GM23338 (cell line): ENCODE data around the gene NARS2. TPM values are rescaled to one million over a fixed set of nuclear protein-coding genes. Genes with fewer than 3 reads are reported as not detected.

Experiments used
- ATAC-seq: fragments of 200-7000 bp; cut with Tn5 transposase; 3 replicates; pipeline ENCODE4 v1.9.1; 2020
- DNase-seq: peaks from one replicate; pipeline ENCODE4 v3.0.0-alpha.2; 2015; ENCODE audit warnings: low spot score
- H2AFZ ChIP-seq: fragments of 200-600 bp; sonication (generic); 2 replicates; pipeline ENCODE4 v1.8.0; 2016; ENCODE audit warnings: antibody characterized with exemption, mild to moderate bottlenecking, moderate library complexity
- H3F3A ChIP-seq: fragments of 200-600 bp; sonication (generic); replicated peaks from 2 replicates; pipeline ENCODE4 v1.8.0; 2017; ENCODE audit warnings: antibody characterized with exemption, mixed run types, low read depth
- H3K27ac ChIP-seq: fragments of 200-600 bp; sonication (generic); 2 replicates; pipeline ENCODE4 v1.6.1; 2016; ENCODE audit warnings: low read depth
- H3K27me3 ChIP-seq: fragments of 200-600 bp; sonication (generic); 2 replicates; pipeline ENCODE4 v1.8.0; 2016; ENCODE audit warnings: mild to moderate bottlenecking, mixed run types, moderate library complexity; ENCODE audit not compliant: insufficient read depth
- H3K36me3 ChIP-seq: fragments of 200-600 bp; sonication (generic); 2 replicates; pipeline ENCODE4 v1.8.0; 2016; ENCODE audit warnings: mild to moderate bottlenecking; ENCODE audit not compliant: insufficient read depth
- H3K4me1 ChIP-seq: fragments of 200-600 bp; sonication (generic); 2 replicates; pipeline ENCODE4 v1.8.0; 2016; ENCODE audit warnings: mild to moderate bottlenecking, moderate library complexity; ENCODE audit not compliant: insufficient read depth
- H3K4me2 ChIP-seq: fragments of 200-600 bp; sonication (generic); 2 replicates; pipeline ENCODE4 v1.7.1; 2017; ENCODE audit warnings: mixed run types
- H3K4me3 ChIP-seq: fragments of 200-600 bp; sonication (generic); 2 replicates; pipeline ENCODE4 v1.6.1; 2016; ENCODE audit warnings: mixed run types
- H3K79me2 ChIP-seq: fragments of 200-600 bp; sonication (generic); replicated peaks from 2 replicates; pipeline ENCODE4 v1.8.0; 2017; ENCODE audit warnings: mild to moderate bottlenecking; ENCODE audit not compliant: insufficient read depth
- H3K9me2 ChIP-seq: fragments of 200-600 bp; sonication (generic); 2 replicates; pipeline ENCODE4 v1.8.0; 2017; ENCODE audit not compliant: insufficient read depth
- H4K20me1 ChIP-seq: fragments of 200-600 bp; sonication (generic); replicated peaks from 2 replicates; pipeline ENCODE4 v1.8.0; 2017; ENCODE audit warnings: mild to moderate bottlenecking; ENCODE audit not compliant: insufficient read depth
- H3K27ac Mint-ChIP-seq: 2 replicates; pipeline ENCODE4 v1.8.0; 2020; ENCODE audit warnings: inconsistent platforms, mild to moderate bottlenecking, moderate library complexity, mixed read lengths
- H3K27me3 Mint-ChIP-seq: 3 replicates; pipeline ENCODE4 v1.8.0; 2022; ENCODE audit warnings: low read depth, mild to moderate bottlenecking, moderate library complexity, mixed read lengths, inconsistent platforms; ENCODE audit not compliant: insufficient read depth, poor library complexity
- H3K36me3 Mint-ChIP-seq: 3 replicates; pipeline ENCODE4 v1.8.0; 2021; ENCODE audit warnings: low read depth, mild to moderate bottlenecking, inconsistent platforms, moderate library complexity, mixed read lengths
- H3K4me1 Mint-ChIP-seq: 3 replicates; pipeline ENCODE4 v1.8.0; 2020; ENCODE audit warnings: mild to moderate bottlenecking, inconsistent platforms, mixed read lengths
- H3K4me3 Mint-ChIP-seq: 3 replicates; pipeline ENCODE4 v1.8.0; 2021; ENCODE audit warnings: moderate library complexity, mild to moderate bottlenecking, inconsistent platforms, mixed read lengths
- H3K9me3 Mint-ChIP-seq: 3 replicates; pipeline ENCODE4 v1.8.0; 2020; ENCODE audit warnings: moderate library complexity, mild to moderate bottlenecking, inconsistent platforms, mixed read lengths
- CREB1 ChIP-seq: fragments of 250-450 bp; sonication (Bioruptor Pico); IDR thresholded peaks from 2 replicates; pipeline ENCODE4 v1.5.0; 2020; ENCODE audit warnings: low read depth, mild to moderate bottlenecking, moderate library complexity
- EZH2 ChIP-seq: fragments of 200-600 bp; sonication (generic); IDR thresholded peaks from one replicate; pipeline ENCODE4 v1.8.0; 2017; ENCODE audit warnings: antibody characterized with exemption, mild to moderate bottlenecking, low read depth; ENCODE audit not compliant: unreplicated experiment
- EZH2phosphoT487 ChIP-seq: fragments of 200-600 bp; sonication (generic); IDR thresholded peaks from one replicate; pipeline ENCODE4 v1.8.1; 2018; ENCODE audit warnings: antibody characterized with exemption; ENCODE audit not compliant: unreplicated experiment
- JUNB ChIP-seq: IDR thresholded peaks from one replicate; pipeline ENCODE4 v1.6.1; 2016; ENCODE audit warnings: antibody characterized with exemption; ENCODE audit not compliant: unreplicated experiment
- NANOG ChIP-seq: IDR thresholded peaks from 2 replicates; pipeline ENCODE4 v1.6.1; 2016; ENCODE audit warnings: antibody characterized with exemption, borderline replicate concordance
- POLR2AphosphoS5 ChIP-seq: IDR thresholded peaks from 2 replicates; pipeline ENCODE4 v1.6.1; 2016; ENCODE audit warnings: antibody characterized with exemption, low read depth
- STAT1 ChIP-seq: IDR thresholded peaks from one replicate; pipeline ENCODE4 v1.6.1; 2016; ENCODE audit warnings: antibody characterized with exemption; ENCODE audit not compliant: unreplicated experiment
- ZNF114 ChIP-seq: fragments of 250-450 bp; sonication (Bioruptor Pico); IDR thresholded peaks from 2 replicates; pipeline ENCODE4 v1.5.0; 2020; ENCODE audit warnings: mild to moderate bottlenecking, moderate library complexity
- ZNF331 ChIP-seq: fragments of 250-450 bp; sonication (Bioruptor Pico); IDR thresholded peaks from 2 replicates; pipeline ENCODE4 v1.5.0; 2020; ENCODE audit warnings: low read depth, mild to moderate bottlenecking, moderate library complexity
- polyA plus RNA-seq: library from polyadenylated mRNA; unstranded; fragments of >200 nt; fragmentation: Nextera tagmentation; extraction: Ambion mirVana; gene quantifications from 2 replicates; pipeline ENCODE4 v1.2.1, GENCODE V29; 2016
- total RNA-seq: library from RNA; depleted of rRNA; stranded (reverse); fragments of >200 nt; shearing (Covaris generic); gene quantifications from 2 replicates; pipeline ENCODE4 v1.2.3, GENCODE V29; 2014
- TF ChIP-seq, protein P1 (sequence below): IDR thresholded peaks from one replicate; pipeline ENCODE4 v1.6.1; 2018; ENCODE audit warnings: antibody characterized with exemption; ENCODE audit not compliant: unreplicated experiment
- TF ChIP-seq, protein P2 (sequence below), 2 experiments: fragments of 200-600 bp in 1 of 2; sonication (generic) in 1 of 2; conservative IDR thresholded peaks; 2 replicates each; pipeline versions ENCODE4 v1.5.1 to v1.6.1; 2016 to 2017; ENCODE audit warnings: antibody characterized with exemption in 2 of 2, low read depth in 2 of 2, mild to moderate bottlenecking in 2 of 2, moderate library complexity in 1 of 2
- TF ChIP-seq, protein P3 (sequence below): IDR thresholded peaks from 2 replicates; pipeline ENCODE4 v1.6.1; 2016; ENCODE audit warnings: antibody characterized with exemption
- TF ChIP-seq, protein P4 (sequence below): fragments of 250-450 bp; sonication (Bioruptor Pico); IDR thresholded peaks from 2 replicates; pipeline ENCODE4 v1.5.0; 2020; ENCODE audit warnings: mild to moderate bottlenecking, moderate library complexity

Gene NARS2
- total and polyA plus RNA-seq, 2 experiments from 2014 or later: 45.7 to 62.0 TPM

DNA sequence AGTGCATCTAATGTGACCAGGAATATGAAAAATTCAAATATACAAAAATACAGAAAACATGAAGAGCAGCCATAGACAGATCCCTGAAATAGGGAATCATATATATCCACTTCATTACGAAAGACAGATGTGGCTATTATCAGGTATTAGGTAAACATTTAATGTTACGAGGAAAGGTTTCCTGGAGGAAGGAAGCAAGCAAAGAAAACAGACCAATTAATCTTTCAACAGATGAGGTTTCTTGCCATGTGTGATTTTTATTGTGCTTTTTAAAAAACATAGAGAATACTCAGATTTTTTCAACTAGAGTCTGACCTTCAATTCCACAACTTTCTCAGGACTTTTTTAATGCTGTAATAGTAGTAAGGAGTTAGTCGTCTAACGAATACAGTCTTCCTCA is 132.7 kb downstream of the NARS2 start:
- no peaks in the 10 kb centered on the region for H3K4me1 Mint-ChIP-seq
- Histone ChIP-seq H3F3A (no peaks in the 10 kb centered on the region), H3K36me3 (peaks cover 7% of the 10 kb centered on the region; the same call in 1 of the 2 replicates), H3K4me3 (no peak overlapping the region), H2AFZ (no peak overlapping the region), H3K27ac (no peak overlapping the region), H3K79me2 (no peaks in the 10 kb centered on the region), H4K20me1 (no peaks in the 10 kb centered on the region), H3K4me2 (no peak overlapping the region), H3K27me3 (no peaks in the 10 kb centered on the region), H3K4me1 (no peaks in the 10 kb centered on the region), H3K9me2 (no peaks in the 10 kb centered on the region)
- H3K27me3 Mint-ChIP-seq: no peaks in the 10 kb centered on the region
- H3K27ac Mint-ChIP-seq: no peak overlapping the region
- TF ChIP-seq, protein P1, sequence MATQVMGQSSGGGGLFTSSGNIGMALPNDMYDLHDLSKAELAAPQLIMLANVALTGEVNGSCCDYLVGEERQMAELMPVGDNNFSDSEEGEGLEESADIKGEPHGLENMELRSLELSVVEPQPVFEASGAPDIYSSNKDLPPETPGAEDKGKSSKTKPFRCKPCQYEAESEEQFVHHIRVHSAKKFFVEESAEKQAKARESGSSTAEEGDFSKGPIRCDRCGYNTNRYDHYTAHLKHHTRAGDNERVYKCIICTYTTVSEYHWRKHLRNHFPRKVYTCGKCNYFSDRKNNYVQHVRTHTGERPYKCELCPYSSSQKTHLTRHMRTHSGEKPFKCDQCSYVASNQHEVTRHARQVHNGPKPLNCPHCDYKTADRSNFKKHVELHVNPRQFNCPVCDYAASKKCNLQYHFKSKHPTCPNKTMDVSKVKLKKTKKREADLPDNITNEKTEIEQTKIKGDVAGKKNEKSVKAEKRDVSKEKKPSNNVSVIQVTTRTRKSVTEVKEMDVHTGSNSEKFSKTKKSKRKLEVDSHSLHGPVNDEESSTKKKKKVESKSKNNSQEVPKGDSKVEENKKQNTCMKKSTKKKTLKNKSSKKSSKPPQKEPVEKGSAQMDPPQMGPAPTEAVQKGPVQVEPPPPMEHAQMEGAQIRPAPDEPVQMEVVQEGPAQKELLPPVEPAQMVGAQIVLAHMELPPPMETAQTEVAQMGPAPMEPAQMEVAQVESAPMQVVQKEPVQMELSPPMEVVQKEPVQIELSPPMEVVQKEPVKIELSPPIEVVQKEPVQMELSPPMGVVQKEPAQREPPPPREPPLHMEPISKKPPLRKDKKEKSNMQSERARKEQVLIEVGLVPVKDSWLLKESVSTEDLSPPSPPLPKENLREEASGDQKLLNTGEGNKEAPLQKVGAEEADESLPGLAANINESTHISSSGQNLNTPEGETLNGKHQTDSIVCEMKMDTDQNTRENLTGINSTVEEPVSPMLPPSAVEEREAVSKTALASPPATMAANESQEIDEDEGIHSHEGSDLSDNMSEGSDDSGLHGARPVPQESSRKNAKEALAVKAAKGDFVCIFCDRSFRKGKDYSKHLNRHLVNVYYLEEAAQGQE: no peak
- TF ChIP-seq, protein P2, sequence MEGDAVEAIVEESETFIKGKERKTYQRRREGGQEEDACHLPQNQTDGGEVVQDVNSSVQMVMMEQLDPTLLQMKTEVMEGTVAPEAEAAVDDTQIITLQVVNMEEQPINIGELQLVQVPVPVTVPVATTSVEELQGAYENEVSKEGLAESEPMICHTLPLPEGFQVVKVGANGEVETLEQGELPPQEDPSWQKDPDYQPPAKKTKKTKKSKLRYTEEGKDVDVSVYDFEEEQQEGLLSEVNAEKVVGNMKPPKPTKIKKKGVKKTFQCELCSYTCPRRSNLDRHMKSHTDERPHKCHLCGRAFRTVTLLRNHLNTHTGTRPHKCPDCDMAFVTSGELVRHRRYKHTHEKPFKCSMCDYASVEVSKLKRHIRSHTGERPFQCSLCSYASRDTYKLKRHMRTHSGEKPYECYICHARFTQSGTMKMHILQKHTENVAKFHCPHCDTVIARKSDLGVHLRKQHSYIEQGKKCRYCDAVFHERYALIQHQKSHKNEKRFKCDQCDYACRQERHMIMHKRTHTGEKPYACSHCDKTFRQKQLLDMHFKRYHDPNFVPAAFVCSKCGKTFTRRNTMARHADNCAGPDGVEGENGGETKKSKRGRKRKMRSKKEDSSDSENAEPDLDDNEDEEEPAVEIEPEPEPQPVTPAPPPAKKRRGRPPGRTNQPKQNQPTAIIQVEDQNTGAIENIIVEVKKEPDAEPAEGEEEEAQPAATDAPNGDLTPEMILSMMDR (conservative IDR thresholded peaks at IDR 0.05; ENCODE audit: low read depth in 2 of 2): no peak
- TF ChIP-seq, protein P3, sequence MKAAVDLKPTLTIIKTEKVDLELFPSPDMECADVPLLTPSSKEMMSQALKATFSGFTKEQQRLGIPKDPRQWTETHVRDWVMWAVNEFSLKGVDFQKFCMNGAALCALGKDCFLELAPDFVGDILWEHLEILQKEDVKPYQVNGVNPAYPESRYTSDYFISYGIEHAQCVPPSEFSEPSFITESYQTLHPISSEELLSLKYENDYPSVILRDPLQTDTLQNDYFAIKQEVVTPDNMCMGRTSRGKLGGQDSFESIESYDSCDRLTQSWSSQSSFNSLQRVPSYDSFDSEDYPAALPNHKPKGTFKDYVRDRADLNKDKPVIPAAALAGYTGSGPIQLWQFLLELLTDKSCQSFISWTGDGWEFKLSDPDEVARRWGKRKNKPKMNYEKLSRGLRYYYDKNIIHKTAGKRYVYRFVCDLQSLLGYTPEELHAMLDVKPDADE: no peak
- TF ChIP-seq EZH2 (no peak), CREB1 (CRISPR knock-in tag) (no peak), EZH2phosphoT487 (no peak), STAT1 (no peak), NANOG (no peak), ZNF114 (CRISPR knock-in tag) (no peak), POLR2AphosphoS5 (no peak), JUNB (no peak), ZNF331 (CRISPR knock-in tag) (no peak)
- TF ChIP-seq, protein P4, sequence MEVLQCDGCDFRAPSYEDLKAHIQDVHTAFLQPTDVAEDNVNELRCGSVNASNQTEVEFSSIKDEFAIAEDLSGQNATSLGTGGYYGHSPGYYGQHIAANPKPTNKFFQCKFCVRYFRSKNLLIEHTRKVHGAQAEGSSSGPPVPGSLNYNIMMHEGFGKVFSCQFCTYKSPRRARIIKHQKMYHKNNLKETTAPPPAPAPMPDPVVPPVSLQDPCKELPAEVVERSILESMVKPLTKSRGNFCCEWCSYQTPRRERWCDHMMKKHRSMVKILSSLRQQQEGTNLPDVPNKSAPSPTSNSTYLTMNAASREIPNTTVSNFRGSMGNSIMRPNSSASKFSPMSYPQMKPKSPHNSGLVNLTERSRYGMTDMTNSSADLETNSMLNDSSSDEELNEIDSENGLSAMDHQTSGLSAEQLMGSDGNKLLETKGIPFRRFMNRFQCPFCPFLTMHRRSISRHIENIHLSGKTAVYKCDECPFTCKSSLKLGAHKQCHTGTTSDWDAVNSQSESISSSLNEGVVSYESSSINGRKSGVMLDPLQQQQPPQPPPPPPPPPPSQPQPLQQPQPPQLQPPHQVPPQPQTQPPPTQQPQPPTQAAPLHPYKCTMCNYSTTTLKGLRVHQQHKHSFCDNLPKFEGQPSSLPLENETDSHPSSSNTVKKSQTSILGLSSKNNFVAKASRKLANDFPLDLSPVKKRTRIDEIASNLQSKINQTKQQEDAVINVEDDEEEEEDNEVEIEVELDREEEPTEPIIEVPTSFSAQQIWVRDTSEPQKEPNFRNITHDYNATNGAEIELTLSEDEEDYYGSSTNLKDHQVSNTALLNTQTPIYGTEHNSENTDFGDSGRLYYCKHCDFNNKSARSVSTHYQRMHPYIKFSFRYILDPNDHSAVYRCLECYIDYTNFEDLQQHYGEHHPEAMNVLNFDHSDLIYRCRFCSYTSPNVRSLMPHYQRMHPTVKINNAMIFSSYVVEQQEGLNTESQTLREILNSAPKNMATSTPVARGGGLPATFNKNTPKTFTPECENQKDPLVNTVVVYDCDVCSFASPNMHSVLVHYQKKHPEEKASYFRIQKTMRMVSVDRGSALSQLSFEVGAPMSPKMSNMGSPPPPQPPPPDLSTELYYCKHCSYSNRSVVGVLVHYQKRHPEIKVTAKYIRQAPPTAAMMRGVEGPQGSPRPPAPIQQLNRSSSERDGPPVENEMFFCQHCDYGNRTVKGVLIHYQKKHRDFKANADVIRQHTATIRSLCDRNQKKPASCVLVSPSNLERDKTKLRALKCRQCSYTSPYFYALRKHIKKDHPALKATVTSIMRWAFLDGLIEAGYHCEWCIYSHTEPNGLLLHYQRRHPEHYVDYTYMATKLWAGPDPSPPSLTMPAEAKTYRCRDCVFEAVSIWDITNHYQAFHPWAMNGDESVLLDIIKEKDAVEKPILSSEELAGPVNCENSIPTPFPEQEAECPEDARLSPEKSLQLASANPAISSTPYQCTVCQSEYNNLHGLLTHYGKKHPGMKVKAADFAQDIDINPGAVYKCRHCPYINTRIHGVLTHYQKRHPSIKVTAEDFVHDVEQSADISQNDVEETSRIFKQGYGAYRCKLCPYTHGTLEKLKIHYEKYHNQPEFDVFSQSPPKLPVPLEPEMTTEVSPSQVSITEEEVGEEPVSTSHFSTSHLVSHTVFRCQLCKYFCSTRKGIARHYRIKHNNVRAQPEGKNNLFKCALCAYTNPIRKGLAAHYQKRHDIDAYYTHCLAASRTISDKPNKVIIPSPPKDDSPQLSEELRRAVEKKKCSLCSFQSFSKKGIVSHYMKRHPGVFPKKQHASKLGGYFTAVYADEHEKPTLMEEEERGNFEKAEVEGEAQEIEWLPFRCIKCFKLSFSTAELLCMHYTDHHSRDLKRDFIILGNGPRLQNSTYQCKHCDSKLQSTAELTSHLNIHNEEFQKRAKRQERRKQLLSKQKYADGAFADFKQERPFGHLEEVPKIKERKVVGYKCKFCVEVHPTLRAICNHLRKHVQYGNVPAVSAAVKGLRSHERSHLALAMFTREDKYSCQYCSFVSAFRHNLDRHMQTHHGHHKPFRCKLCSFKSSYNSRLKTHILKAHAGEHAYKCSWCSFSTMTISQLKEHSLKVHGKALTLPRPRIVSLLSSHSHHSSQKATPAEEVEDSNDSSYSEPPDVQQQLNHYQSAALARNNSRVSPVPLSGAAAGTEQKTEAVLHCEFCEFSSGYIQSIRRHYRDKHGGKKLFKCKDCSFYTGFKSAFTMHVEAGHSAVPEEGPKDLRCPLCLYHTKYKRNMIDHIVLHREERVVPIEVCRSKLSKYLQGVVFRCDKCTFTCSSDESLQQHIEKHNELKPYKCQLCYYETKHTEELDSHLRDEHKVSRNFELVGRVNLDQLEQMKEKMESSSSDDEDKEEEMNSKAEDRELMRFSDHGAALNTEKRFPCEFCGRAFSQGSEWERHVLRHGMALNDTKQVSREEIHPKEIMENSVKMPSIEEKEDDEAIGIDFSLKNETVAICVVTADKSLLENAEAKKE (CRISPR knock-in tag): no peak
- ATAC-seq (no peak), DNase-seq (no peak)
- H3K36me3 Mint-ChIP-seq: peaks cover 21% of the 10 kb centered on the region; the same call in 2 of the 3 replicates
- no peaks in the 10 kb centered on the region for H3K9me3 Mint-ChIP-seq
- no peak overlapping the region for H3K4me3 Mint-ChIP-seq
